T-helper 1 cell (primary cell): ENCODE results near the gene PSMG4.

Experiments
- DNase-seq, 5 donors: peaks; one replicate each; pipeline ENCODE4 v3.0.0-alpha.2; 2012 to 2020

PSMG4 gene

DNA sequence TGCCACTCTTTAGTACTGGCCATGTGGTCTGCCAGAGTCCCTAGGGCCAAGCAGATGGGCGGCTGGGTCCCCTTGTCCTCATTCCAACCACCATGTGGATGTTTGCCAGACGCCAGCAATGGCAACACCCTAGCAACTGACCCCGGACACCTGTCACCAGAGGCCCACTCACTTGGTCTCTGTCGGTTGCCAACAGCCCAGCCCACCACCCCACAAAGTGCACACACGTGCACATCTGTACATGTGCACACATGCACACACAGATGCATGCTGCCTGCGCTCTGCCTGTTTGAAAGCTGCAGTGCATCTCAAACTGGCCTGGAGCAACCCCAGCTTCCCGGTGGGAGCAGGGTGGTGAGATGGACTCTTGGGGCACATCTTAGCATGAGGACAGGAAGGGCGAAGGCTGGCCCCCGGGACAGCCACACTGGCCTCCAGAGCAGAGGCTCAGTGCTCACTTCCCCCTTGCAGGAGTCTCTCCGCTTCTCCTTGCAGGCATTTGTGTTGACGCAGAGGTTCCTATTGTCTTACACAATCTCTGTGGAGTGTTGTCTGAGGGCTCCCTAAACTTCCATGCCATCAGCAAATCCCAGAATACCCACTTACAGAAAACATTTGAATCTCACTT, 54.0 kb downstream of the PSMG4 start:
- no peak for DNase-seq

DNA sequence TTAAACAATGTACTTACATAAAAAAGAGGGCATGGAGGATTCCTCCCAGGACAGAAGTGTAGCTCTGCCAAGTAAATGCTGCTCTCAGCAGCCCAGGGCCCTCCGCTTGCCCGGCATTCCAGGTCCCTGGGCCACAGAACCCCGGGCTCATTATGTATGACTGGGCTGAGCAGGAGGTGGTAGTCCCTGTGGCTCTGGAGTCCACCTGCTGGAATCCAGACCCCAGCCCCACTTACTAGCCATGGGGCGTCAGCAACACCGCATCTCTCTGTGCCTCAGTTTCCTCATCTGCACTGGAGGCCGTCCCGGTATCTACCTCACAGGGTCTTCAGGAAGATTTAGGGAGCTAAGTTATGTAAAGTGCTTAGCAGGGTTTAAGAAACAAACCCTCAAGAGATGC, 55.4 kb downstream of the PSMG4 start:
- DNase-seq, result no peak

DNA sequence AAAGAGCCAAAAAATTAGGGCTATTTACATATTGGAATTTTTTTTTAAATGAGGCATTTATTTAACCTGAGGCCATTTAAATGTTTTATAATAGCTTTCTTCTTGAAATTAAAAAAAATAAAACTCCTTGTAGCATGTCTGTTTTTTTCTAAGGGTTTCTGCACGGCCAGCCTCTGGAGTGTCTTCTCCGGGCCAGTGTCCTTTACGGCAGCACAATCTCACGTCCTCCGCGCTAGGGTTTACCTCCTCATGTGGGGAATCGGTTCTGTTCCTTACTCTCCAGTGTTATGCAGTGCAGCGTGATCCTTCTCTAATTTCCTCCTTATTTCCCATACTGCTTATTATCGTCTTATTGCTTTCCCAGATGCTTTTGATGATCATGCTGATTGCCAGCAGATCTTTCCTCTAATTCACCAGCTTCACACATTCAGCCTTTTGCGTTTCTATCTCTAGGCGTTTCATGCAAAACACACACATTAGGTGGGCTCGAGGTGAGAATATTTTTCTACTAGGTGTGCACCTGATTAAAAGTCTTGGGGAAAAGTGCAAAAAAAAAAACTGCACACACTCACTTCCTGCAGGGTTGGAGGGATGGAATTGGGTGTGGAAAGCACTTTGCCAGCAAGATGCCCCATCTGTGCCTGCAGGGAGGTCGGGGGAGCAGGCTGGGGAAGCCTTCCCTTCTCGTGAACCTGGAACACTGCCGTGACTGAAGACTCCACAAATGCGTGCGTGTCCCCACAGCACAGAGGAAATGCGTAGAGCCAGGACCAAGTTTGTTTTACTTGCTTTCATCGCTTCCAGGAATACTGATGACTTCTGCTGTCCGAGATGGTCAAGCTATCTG, 56.1 kb downstream of the PSMG4 start:
- DNase-seq, result no peak

DNA sequence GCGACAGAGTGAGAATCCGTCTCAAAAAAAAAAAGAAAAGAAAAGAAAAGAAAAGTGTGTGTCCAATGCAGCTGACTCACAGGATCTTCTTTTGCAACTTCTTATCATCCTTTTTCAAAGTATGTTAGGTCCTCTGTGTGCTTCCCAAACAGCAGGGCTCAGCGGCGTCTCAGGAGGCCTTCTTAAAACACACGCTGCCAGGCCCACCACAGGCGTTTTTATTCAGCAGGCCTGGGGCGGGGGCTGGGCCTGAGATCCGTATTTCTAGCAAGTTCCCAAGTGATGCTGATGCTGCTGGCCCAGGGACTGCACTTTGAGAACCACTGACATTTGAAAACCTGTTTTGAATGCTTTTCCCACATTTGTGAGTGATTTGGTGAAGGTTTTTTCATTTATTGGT, 57.1 kb downstream of the PSMG4 start:
- DNase-seq, result no peak

- DNase-seq, result no peak
Measured at GRCh38 chr6:3316331-3316730, 57.6 kb downstream of the PSMG4 start.

DNA sequence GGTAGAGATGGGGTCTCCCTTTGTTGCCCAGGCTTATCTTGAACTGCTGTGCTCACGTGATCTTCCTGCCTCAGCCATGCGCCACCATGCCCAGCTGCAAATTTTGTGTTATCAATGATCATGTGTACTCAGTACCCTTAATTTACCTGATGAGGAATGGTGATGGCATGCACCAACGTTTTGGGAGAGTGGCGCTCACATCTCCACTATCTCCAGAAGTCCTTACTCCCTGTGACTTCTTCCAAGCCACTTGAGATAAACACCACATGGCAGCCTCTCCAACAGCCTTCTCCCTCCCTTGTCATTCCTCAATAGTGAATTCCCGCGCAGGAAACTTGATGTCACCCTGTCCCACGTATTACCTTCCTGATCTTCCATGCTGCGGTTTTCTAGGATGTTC, 58.1 kb downstream of the PSMG4 start:
- no peak for DNase-seq
